ENCODE data around the gene MACROD2.

MACROD2 gene

GRCh38 chr20:13995086-13995665 is at the start of gene MACROD2:
Gene MACROD2, plus strand, starts transcription at chr20:13995516.
- TF ChIP-seq, protein P1, sequence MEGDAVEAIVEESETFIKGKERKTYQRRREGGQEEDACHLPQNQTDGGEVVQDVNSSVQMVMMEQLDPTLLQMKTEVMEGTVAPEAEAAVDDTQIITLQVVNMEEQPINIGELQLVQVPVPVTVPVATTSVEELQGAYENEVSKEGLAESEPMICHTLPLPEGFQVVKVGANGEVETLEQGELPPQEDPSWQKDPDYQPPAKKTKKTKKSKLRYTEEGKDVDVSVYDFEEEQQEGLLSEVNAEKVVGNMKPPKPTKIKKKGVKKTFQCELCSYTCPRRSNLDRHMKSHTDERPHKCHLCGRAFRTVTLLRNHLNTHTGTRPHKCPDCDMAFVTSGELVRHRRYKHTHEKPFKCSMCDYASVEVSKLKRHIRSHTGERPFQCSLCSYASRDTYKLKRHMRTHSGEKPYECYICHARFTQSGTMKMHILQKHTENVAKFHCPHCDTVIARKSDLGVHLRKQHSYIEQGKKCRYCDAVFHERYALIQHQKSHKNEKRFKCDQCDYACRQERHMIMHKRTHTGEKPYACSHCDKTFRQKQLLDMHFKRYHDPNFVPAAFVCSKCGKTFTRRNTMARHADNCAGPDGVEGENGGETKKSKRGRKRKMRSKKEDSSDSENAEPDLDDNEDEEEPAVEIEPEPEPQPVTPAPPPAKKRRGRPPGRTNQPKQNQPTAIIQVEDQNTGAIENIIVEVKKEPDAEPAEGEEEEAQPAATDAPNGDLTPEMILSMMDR (IDR thresholded peaks at IDR 0.05; ENCODE audit: control extremely low read depth, extremely low read depth, low read depth, missing control alignments) = no peak
- DNase-seq (ENCODE audit: extremely low spot score) = peak; percentile 30
- CTCF ChIA-PET = no interaction called here
- POLR2A ChIA-PET = no interaction called here

DNA sequence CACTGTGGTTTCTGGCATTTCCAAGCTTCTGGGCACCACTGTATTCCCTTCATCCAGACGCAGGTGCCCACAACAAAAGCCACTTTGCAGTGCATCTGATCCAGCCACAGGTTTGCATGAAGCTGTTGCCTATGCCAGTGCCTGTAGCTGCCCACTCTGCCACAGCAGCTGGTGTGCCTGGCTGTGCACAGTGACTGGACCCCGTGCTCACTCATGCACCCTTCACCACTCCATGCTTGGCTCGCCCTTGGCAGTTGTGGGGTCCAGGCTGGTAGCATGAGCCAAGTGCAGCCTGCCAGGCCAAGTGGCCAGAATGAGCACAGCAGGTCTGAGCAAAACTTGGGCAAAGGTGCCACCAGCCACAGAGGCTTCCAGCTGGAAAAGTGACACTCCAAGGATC is 47.6 kb upstream of the MACROD2 start:
- DNase-seq (ENCODE audit: extremely low spot score) = no peak
- ChIA-PET POLR2A (no interaction called here), CTCF (no interaction called here)
- TF ChIP-seq, protein P1 (IDR thresholded peaks at IDR 0.05; ENCODE audit: control extremely low read depth, extremely low read depth, low read depth, missing control alignments) = no peak

DNA sequence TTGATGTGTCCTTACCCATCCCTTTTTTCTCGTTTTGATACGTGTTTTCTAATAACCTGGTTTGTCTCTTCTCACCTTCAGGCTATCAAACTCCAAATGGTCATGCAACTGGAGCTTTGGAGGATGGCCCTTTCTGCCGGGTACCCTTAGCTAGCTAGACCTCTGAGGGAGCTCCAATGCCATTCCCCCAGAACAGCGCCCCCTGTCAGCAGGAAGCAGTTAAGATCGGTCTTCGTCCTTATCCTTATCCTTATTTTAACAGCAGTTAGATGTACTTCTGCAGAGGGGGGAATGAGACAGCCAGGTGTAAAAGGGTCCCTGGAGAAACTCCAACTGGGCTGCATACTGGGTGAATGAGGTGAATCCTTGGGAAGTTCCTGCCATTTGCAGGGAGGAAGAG is 42.1 kb upstream of the MACROD2 start:
- TF ChIP-seq, protein P1 (IDR thresholded peaks at IDR 0.05; ENCODE audit: control extremely low read depth, extremely low read depth, low read depth, missing control alignments) = no peak
- DNase-seq (ENCODE audit: extremely low spot score) = no peak
- ChIA-PET POLR2A (no interaction called here), CTCF (no interaction called here)

GRCh38 chr20:13960119-13960518 is 35.2 kb upstream of the MACROD2 start:
- no peak for DNase-seq (ENCODE audit: extremely low spot score)
- CTCF ChIA-PET = interaction anchor here (1.3 kb wide), 1 partner anchor 27 kb away, joined by 4 read pairs; no protein-coding TSS in a partner anchor
- POLR2A ChIA-PET = no interaction called here
- TF ChIP-seq, protein P1 (IDR thresholded peaks at IDR 0.05; ENCODE audit: control extremely low read depth, extremely low read depth, low read depth, missing control alignments) = no peak

GRCh38 chr20:13960525-13960924 is 34.8 kb upstream of the MACROD2 start:
- POLR2A ChIA-PET = no interaction called here
- TF ChIP-seq, protein P1 (IDR thresholded peaks at IDR 0.05; ENCODE audit: control extremely low read depth, extremely low read depth, low read depth, missing control alignments) = no peak
- no peak for DNase-seq (ENCODE audit: extremely low spot score)
- CTCF ChIA-PET = interaction anchor here (1.3 kb wide), 1 partner anchor 28 kb away, joined by 4 read pairs; no protein-coding TSS in a partner anchor

- CTCF ChIA-PET = no interaction called here
- DNase-seq (ENCODE audit: extremely low spot score) = no peak
- TF ChIP-seq, protein P1 (IDR thresholded peaks at IDR 0.05; ENCODE audit: control extremely low read depth, extremely low read depth, low read depth, missing control alignments) = no peak
- POLR2A ChIA-PET = no interaction called here
Measured at GRCh38 chr20:13984211-13984610, 11.1 kb upstream of the MACROD2 start.
